IMR-90 (cell line): ENCODE measurements around the gene TTF2. TPM values are rescaled to one million over a fixed set of nuclear protein-coding genes. Genes with fewer than 3 reads are reported as not detected.

ENCODE experiments used
- ATAC-seq: fragments of 200-7000 bp; cut with Tn5 transposase; 2 replicates; pipeline ENCODE4 v1.9.1; 2020; ENCODE audit warnings: low read depth, mild to moderate bottlenecking, moderate library complexity
- BruUV-seq: library from RNA; stranded (reverse); fragments of 400-500 nt; replicated peaks from 2 replicates; lab custom pipeline; 2021; lab: Mats Ljungman, UMichigan
- CTCF ChIA-PET: fragments of 300-600 bp; formaldehyde crosslinking; extraction: SDS; loops from one replicate; lab custom pipeline; 2021; ENCODE audit warnings: antibody characterized with exemption; lab: Yijun Ruan, JAX
- POLR2A ChIA-PET: fragments of 300-600 bp; sonication (Branson Sonifier 250); formaldehyde crosslinking; loops from one replicate; lab custom pipeline; 2022; ENCODE audit warnings: antibody characterized with exemption; ENCODE audit not compliant: unreplicated experiment; lab: Charles Lee
- DNase-seq: peaks from one replicate; pipeline ENCODE4 v3.0.0; 2013
- H2AFZ ChIP-seq: replicated peaks from 2 replicates; pipeline ENCODE3; 2013; ENCODE audit warnings: low read length, mild to moderate bottlenecking; ENCODE audit not compliant: poor library complexity
- H2AK5ac ChIP-seq: 2 replicates; pipeline ENCODE4 v1.6.1; 2013; ENCODE audit warnings: low read depth, low read length, inconsistent platforms
- H2AK9ac ChIP-seq: replicated peaks from 2 replicates; pipeline ENCODE3; 2013; ENCODE audit warnings: mild to moderate bottlenecking, low read depth, low read length, moderate library complexity; ENCODE audit not compliant: poor library complexity
- H2BK120ac ChIP-seq: 2 replicates; pipeline ENCODE4 v1.6.1; 2013; ENCODE audit warnings: low read depth, low read length, inconsistent platforms
- H2BK15ac ChIP-seq: 3 replicates; pipeline ENCODE4 v1.6.1; 2013; ENCODE audit warnings: low read depth, low read length, inconsistent platforms
- H2BK20ac ChIP-seq: 2 replicates; pipeline ENCODE4 v1.6.1; 2013; ENCODE audit warnings: low read depth, mild to moderate bottlenecking, inconsistent platforms, low read length, moderate library complexity
- H2BK5ac ChIP-seq: 2 replicates; pipeline ENCODE4 v1.6.1; 2013; ENCODE audit warnings: mild to moderate bottlenecking, low read depth, low read length, inconsistent platforms; ENCODE audit not compliant: poor library complexity, severe bottlenecking
- H3K14ac ChIP-seq: replicated peaks from 2 replicates; pipeline ENCODE4 v1.6.1; 2013; ENCODE audit warnings: low read depth, low read length, inconsistent platforms
- H3K18ac ChIP-seq: 2 replicates; pipeline ENCODE4 v1.6.1; 2013; ENCODE audit warnings: low read depth, low read length, control low read depth
- H3K23ac ChIP-seq: 2 replicates; pipeline ENCODE4 v1.6.1; 2013; ENCODE audit warnings: low read depth, low read length, inconsistent platforms
- H3K27ac ChIP-seq: 2 replicates; pipeline ENCODE4 v1.5.1; 2013; ENCODE audit warnings: mild to moderate bottlenecking, control low read depth, low read length; ENCODE audit not compliant: insufficient read depth
- H3K27me3 ChIP-seq: 2 replicates; pipeline ENCODE4 v1.6.1; 2013; ENCODE audit warnings: low read length; ENCODE audit not compliant: control insufficient read depth, insufficient read depth
- H3K36me3 ChIP-seq: 2 replicates; pipeline ENCODE4 v1.6.1; 2013; ENCODE audit warnings: low read length, mixed read lengths; ENCODE audit not compliant: control insufficient read depth, insufficient read depth
- H3K4ac ChIP-seq: 2 replicates; pipeline ENCODE4 v1.6.1; 2013; ENCODE audit warnings: low read depth, low read length, inconsistent platforms
- H3K4me1 ChIP-seq: 2 replicates; pipeline ENCODE4 v1.6.1; 2013; ENCODE audit warnings: low read length, mixed read lengths; ENCODE audit not compliant: control insufficient read depth, insufficient read depth
- H3K4me2 ChIP-seq: 2 replicates; pipeline ENCODE4 v1.6.1; 2013; ENCODE audit warnings: low read depth, mild to moderate bottlenecking, control low read depth, low read length, moderate library complexity
- H3K4me3 ChIP-seq: 2 replicates; pipeline ENCODE4 v1.5.1; 2013; ENCODE audit warnings: low read depth, mild to moderate bottlenecking, control low read depth, low read length, moderate library complexity; ENCODE audit not compliant: insufficient read depth
- H3K56ac ChIP-seq: 2 replicates; pipeline ENCODE4 v1.6.1; 2013; ENCODE audit warnings: low read length, inconsistent platforms; ENCODE audit not compliant: insufficient read depth; ENCODE audit errors: extremely low read depth
- H3K79me1 ChIP-seq, 2 experiments: 2 replicates each; pipeline ENCODE4 v1.6.1; 2013; ENCODE audit warnings: low read length in 2 of 2, inconsistent platforms in 1 of 2, low read depth in 1 of 2
- H3K9ac ChIP-seq: 2 replicates; pipeline ENCODE4 v1.6.1; 2013; ENCODE audit warnings: low read depth, low read length, control low read depth
- H3K9me1 ChIP-seq: 2 replicates; pipeline ENCODE4 v1.6.1; 2013; ENCODE audit warnings: low read length, inconsistent platforms; ENCODE audit not compliant: insufficient read depth
- H3K9me3 ChIP-seq: 2 replicates; pipeline ENCODE4 v1.6.1; 2013; ENCODE audit warnings: low read length; ENCODE audit not compliant: control insufficient read depth, insufficient read depth
- H4K20me1 ChIP-seq: 2 replicates; pipeline ENCODE4 v1.6.1; 2013; ENCODE audit warnings: low read length, inconsistent platforms; ENCODE audit not compliant: insufficient read depth
- H4K5ac ChIP-seq: 2 replicates; pipeline ENCODE4 v1.6.1; 2013; ENCODE audit warnings: mild to moderate bottlenecking, low read depth, low read length, control low read depth
- H4K8ac ChIP-seq, 2 experiments: 2 replicates each; pipeline ENCODE4 v1.6.1; 2013; ENCODE audit warnings: low read depth in 2 of 2, low read length in 2 of 2, control low read depth in 1 of 2, inconsistent platforms in 1 of 2
- H4K91ac ChIP-seq: 2 replicates; pipeline ENCODE4 v1.6.1; 2013; ENCODE audit warnings: low read depth, low read length, inconsistent platforms; ENCODE audit not compliant: insufficient read depth
- BHLHE40 ChIP-seq: fragments of 150-350 bp; IDR thresholded peaks from 2 replicates; pipeline ENCODE4 v1.6.1; 2016; ENCODE audit warnings: mild to moderate bottlenecking, low read depth, low read length
- CHD1 ChIP-seq: IDR thresholded peaks from 2 replicates; pipeline ENCODE4 v1.6.1; 2012; ENCODE audit warnings: low read depth, low read length, improper control_type of control experiment
- CTCF ChIP-seq: conservative IDR thresholded peaks from 2 replicates; pipeline ENCODE4 v1.5.1; 2012; ENCODE audit warnings: mild to moderate bottlenecking, low read depth, low read length, improper control_type of control experiment
- FOS ChIP-seq: fragments of 150-350 bp; IDR thresholded peaks from 2 replicates; pipeline ENCODE4 v1.6.1; 2016; ENCODE audit warnings: low read depth, low read length
- MAFK ChIP-seq: IDR thresholded peaks from 2 replicates; pipeline ENCODE4 v1.6.1; 2012; ENCODE audit warnings: low read depth, low read length, improper control_type of control experiment
- MAZ ChIP-seq: IDR thresholded peaks from 2 replicates; pipeline ENCODE4 v1.6.1; 2012; ENCODE audit warnings: low read depth, mild to moderate bottlenecking, low read length, improper control_type of control experiment, moderate library complexity, borderline replicate concordance
- MXI1 ChIP-seq: IDR thresholded peaks from 2 replicates; pipeline ENCODE4 v1.6.1; 2012; ENCODE audit warnings: low read depth, mild to moderate bottlenecking, low read length, moderate library complexity, borderline replicate concordance
- NFE2L2 ChIP-seq: fragments of 150-350 bp; IDR thresholded peaks from 2 replicates; pipeline ENCODE4 v1.6.1; 2016; ENCODE audit warnings: low read depth, mild to moderate bottlenecking, low read length
- POLR2A ChIP-seq: IDR thresholded peaks from 2 replicates; pipeline ENCODE4 v1.6.1; 2012; ENCODE audit warnings: mild to moderate bottlenecking, low read depth, low read length
- RAD21 ChIP-seq: IDR thresholded peaks from 2 replicates; pipeline ENCODE4 v1.6.1; 2012; ENCODE audit warnings: low read length, improper control_type of control experiment
- RCOR1 ChIP-seq: IDR thresholded peaks from 2 replicates; pipeline ENCODE4 v1.6.1; 2012; ENCODE audit warnings: mild to moderate bottlenecking, low read length, improper control_type of control experiment; ENCODE audit not compliant: insufficient replicate concordance
- SMC3 ChIP-seq: fragments of 150-350 bp; IDR thresholded peaks from 2 replicates; pipeline ENCODE4 v1.6.1; 2016; ENCODE audit warnings: low read depth, mild to moderate bottlenecking, antibody characterized with exemption, low read length, moderate library complexity
- USF2 ChIP-seq: fragments of 150-350 bp; IDR thresholded peaks from 2 replicates; pipeline ENCODE4 v1.6.1; 2017; ENCODE audit warnings: mild to moderate bottlenecking, antibody characterized with exemption, low read length, low read depth
- WGBS, 2 experiments: methylation state at CpG; one replicate each; pipeline versions ENCODE4 v1.1.5 to v1.1.7; 2013; ENCODE audit warnings: missing lambda C conversion rate in 2 of 2; ENCODE audit not compliant: insufficient read length in 1 of 2; ENCODE audit errors: extremely low coverage in 2 of 2; 5-methylcytosine and 5-hydroxymethylcytosine counted together
- dilution Hi-C: fragments of 300-500 bp; cut with HindIII; formaldehyde crosslinking; loops from one replicate; pipeline ENCODE4 v1.14.3; 2018; ENCODE audit warnings: low sequenced_read_pairs; ENCODE audit not compliant: unreplicated experiment
- in situ Hi-C: fragments of 300-500 bp; cut with MboI; formaldehyde crosslinking; loops from 3 replicates; pipeline ENCODE4 v1.14.3; 2019; ENCODE audit warnings: low sequenced_read_pairs, inconsistent platforms, mixed read lengths
- intact Hi-C: fragments of 100-400 bp; cut with micrococcal nuclease; formaldehyde crosslinking; loops from 2 replicates; pipeline ENCODE4 v1.10.0; 2022
- polyA plus RNA-seq, 3 experiments: library from polyadenylated mRNA; depleted of rRNA; stranded (reverse); fragments of >200 nt; gene quantifications; 2 replicates each; pipeline ENCODE4 v1.2.3, GENCODE V29; 2012; ENCODE audit warnings: low replicate concordance in 1 of 3
- total RNA-seq: library from RNA; depleted of rRNA; stranded (reverse); fragments of >200 nt; gene quantifications from 2 replicates; pipeline ENCODE4 v1.2.3, GENCODE V29; 2012

Gene TTF2
- total and polyA plus RNA-seq, 2 of the 4 experiments (the other 2 are of a cell fraction) = 11.5 to 14.7 TPM

DNA sequence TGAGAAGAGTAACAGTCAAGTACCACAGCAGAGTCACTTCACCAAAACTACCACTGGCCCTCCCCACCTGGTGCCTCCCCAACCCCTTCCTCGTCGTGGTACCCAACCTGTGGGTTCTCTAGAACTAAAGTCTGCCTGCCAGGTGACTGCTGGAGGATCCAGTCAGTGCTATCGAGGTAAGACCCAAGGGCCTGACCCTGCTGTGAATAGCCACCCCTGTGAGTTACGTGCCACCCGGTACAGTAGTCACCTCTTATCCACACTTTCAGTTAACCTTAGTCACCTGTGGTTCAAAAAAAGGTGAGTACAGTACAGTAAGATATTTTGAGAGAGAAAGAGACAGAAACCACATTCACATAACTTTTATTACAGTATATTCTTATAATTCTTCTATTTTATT lies 16.5 kb downstream of the TTF2 start:
- no peak overlapping the region for H3K4ac ChIP-seq
- H2AK9ac ChIP-seq = no peak overlapping the region
- peaks cover 13% of the 10 kb centered on the region for H3K9me1 ChIP-seq
- no peaks in the 10 kb centered on the region for H3K27me3 ChIP-seq
- H2BK20ac ChIP-seq = no peak overlapping the region
- no peak overlapping the region for H3K27ac ChIP-seq
- dilution Hi-C loops = no loop called here
- no peak overlapping the region for H2BK120ac ChIP-seq
- DNase-seq (no peak), ATAC-seq (no peak)
- no TSS peak for BruUV-seq
- no peak overlapping the region for H3K18ac ChIP-seq
- peaks cover 4% of the 10 kb centered on the region in 2 experiments; a peak in 1 of 4 replicates for H3K79me1 ChIP-seq
- no peak overlapping the region for H2AFZ ChIP-seq
- no peaks in the 10 kb centered on the region for H4K20me1 ChIP-seq
- intact Hi-C loops = loop anchor here (10.0 kb wide), 1 partner anchor 818 kb away; no protein-coding TSS in a partner anchor
- no peak overlapping the region for H4K8ac ChIP-seq
- H4K5ac ChIP-seq = no peak overlapping the region
- POLR2A ChIA-PET = no interaction called here
- no peak overlapping the region for H3K9ac ChIP-seq
- 100% methylated on average over 2 of the region's 5 CpGs; no CpG with 5 or more reads in 1 of the 2 experiments for WGBS, 2 experiments
- peak overlapping the region; percentile 7; the same call in 1 of the 2 replicates for H2AK5ac ChIP-seq
- H3K4me3 ChIP-seq = no peak overlapping the region
- H3K14ac ChIP-seq = no peak overlapping the region
- CTCF ChIA-PET = interaction anchor here (0.8 to 1.5 kb wide), 2 partner anchors 46 to 50 kb away, joined by 3 read pairs; no protein-coding TSS in a partner anchor
- TF ChIP-seq BHLHE40 (no peak), NFE2L2 (no peak), RAD21 (no peak), CTCF (no peak), CHD1 (no peak), MAZ (no peak), FOS (no peak), SMC3 (no peak), USF2 (no peak), MXI1 (no peak), MAFK (no peak), POLR2A (no peak), RCOR1 (no peak)
- no peak overlapping the region for H2BK15ac ChIP-seq
- no peaks in the 10 kb centered on the region for H3K9me3 ChIP-seq
- in situ Hi-C loops = loop anchor here (5.0 to 10.0 kb wide), 2 partner anchors 48 to 206 kb away; partner anchors contain the start of gene TRIM45
- no peak overlapping the region for H3K23ac ChIP-seq
- H4K91ac ChIP-seq = peak overlapping the region; percentile 21; the same call in 1 of the 2 replicates
- peaks cover 9% of the 10 kb centered on the region for H3K36me3 ChIP-seq
- H3K4me1 ChIP-seq = peaks cover 3% of the 10 kb centered on the region
- no peak overlapping the region for H2BK5ac ChIP-seq
- no peak overlapping the region for H3K4me2 ChIP-seq
- H3K56ac ChIP-seq = no peak overlapping the region
